ENCODE results near the gene UBAC1.

GRCh38 chr9:136002881-136003280, 41.7 kb upstream of the UBAC1 start:
- TF ChIP-seq POLR2AphosphoS5 (IDR thresholded peaks at IDR 0.05; ENCODE audit: control insufficient read depth, insufficient read depth, low read depth, low read length) = no peak
- TF ChIP-seq CSDE1 (IDR thresholded peaks at IDR 0.05) = no peak
- TF ChIP-seq CTCF (IDR thresholded peaks at IDR 0.05 in 2 of 3, conservative IDR thresholded peaks at IDR 0.05 in 1 of 3; ENCODE audit: insufficient read depth in 2 of 3, low read depth in 1 of 3, low read length in 3 of 3) = no peak
- TF ChIP-seq SMAD2 (IDR thresholded peaks at IDR 0.05; ENCODE audit: low read depth, low read length) = no peak
- TF ChIP-seq TAF1 (IDR thresholded peaks at IDR 0.05; ENCODE audit: control insufficient read depth, extremely low read depth, insufficient read depth, low read length, severe bottlenecking) = no peak
- no peak for TF ChIP-seq CREB1 (IDR thresholded peaks at IDR 0.05)
- TF ChIP-seq CREB1 (CRISPR knock-in tag; IDR thresholded peaks at IDR 0.05) = no peak
- TF ChIP-seq ATF7 (IDR thresholded peaks at IDR 0.05) = no peak
- no peak for TF ChIP-seq E2F5 (CRISPR knock-in tag; IDR thresholded peaks at IDR 0.05)
- no peak for TF ChIP-seq TEAD1 (CRISPR knock-in tag; IDR thresholded peaks at IDR 0.05)
- TF ChIP-seq IFI16 (CRISPR knock-in tag; IDR thresholded peaks at IDR 0.05) = no peak
- no peak for TF ChIP-seq EZH2 (IDR thresholded peaks at IDR 0.05; ENCODE audit: borderline replicate concordance, low read depth, low read length)
- TF ChIP-seq RAD51 (IDR thresholded peaks at IDR 0.05; ENCODE audit: borderline replicate concordance, low read depth) = no peak
- TF ChIP-seq POLR2A (conservative IDR thresholded peaks at IDR 0.05) = no peak
